AG09309 (cell line): ENCODE results near the gene PRKG1.

Experiments
- DNase-seq: peaks from one replicate; pipeline ENCODE4 v3.0.0-alpha.2; 2010; ENCODE audit warnings: low read depth
- H3K4me3 ChIP-seq: 2 replicates; pipeline ENCODE4 v1.5.1; 2011; ENCODE audit warnings: mild to moderate bottlenecking, low read depth, low read length, moderate library complexity; ENCODE audit not compliant: control insufficient read depth
- TF ChIP-seq, protein P1 (sequence below): IDR thresholded peaks from 2 replicates; pipeline ENCODE4 v1.5.1; 2011; ENCODE audit warnings: mild to moderate bottlenecking, low read depth, low read length, inconsistent platforms; ENCODE audit not compliant: insufficient read depth, control insufficient read depth; ENCODE audit errors: missing control alignments

PRKG1 gene

GRCh38 chr10:51087114-51087513 is 12.8 kb downstream of the PRKG1 start:
- TF ChIP-seq, protein P1, sequence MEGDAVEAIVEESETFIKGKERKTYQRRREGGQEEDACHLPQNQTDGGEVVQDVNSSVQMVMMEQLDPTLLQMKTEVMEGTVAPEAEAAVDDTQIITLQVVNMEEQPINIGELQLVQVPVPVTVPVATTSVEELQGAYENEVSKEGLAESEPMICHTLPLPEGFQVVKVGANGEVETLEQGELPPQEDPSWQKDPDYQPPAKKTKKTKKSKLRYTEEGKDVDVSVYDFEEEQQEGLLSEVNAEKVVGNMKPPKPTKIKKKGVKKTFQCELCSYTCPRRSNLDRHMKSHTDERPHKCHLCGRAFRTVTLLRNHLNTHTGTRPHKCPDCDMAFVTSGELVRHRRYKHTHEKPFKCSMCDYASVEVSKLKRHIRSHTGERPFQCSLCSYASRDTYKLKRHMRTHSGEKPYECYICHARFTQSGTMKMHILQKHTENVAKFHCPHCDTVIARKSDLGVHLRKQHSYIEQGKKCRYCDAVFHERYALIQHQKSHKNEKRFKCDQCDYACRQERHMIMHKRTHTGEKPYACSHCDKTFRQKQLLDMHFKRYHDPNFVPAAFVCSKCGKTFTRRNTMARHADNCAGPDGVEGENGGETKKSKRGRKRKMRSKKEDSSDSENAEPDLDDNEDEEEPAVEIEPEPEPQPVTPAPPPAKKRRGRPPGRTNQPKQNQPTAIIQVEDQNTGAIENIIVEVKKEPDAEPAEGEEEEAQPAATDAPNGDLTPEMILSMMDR: no peak
- H3K4me3 ChIP-seq: no peak overlapping the region
- DNase-seq: no peak

GRCh38 chr10:51090190-51090589 is 15.9 kb downstream of the PRKG1 start:
- TF ChIP-seq, protein P1: no peak
- DNase-seq: no peak
- no peak overlapping the region for H3K4me3 ChIP-seq

GRCh38 chr10:51092402-51092801 is 18.1 kb downstream of the PRKG1 start:
- TF ChIP-seq, protein P1: no peak
- H3K4me3 ChIP-seq: no peak overlapping the region
- DNase-seq: no peak

- no peak overlapping the region for H3K4me3 ChIP-seq
- TF ChIP-seq, protein P1: no peak
- DNase-seq: no peak
Observed at GRCh38 chr10:51095444-51095843, 21.2 kb downstream of the PRKG1 start.

- H3K4me3 ChIP-seq: no peak overlapping the region
- TF ChIP-seq, protein P1: no peak
- no peak for DNase-seq
Observed at GRCh38 chr10:51097546-51097945, 23.3 kb downstream of the PRKG1 start.

DNA sequence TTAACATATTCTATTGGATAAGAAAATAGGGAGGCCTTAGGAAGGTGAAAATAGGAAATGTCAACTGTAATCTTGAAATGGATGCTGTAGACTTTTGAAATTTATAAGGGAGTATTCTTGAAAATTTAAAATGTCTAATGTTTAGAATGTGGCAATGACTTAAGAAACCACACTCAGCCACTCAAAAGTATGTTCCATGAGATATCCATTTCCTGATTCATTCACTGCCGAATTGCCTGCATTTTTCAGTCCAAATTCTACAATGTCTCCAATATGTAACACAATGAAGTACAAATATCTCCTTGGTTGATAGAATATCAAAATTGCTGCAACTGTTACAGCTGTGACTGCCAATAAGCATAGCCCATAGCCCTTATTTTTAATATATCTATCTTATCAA is 25.9 kb downstream of the PRKG1 start:
- H3K4me3 ChIP-seq: no peak overlapping the region
- DNase-seq: no peak
- TF ChIP-seq, protein P1: no peak

DNA sequence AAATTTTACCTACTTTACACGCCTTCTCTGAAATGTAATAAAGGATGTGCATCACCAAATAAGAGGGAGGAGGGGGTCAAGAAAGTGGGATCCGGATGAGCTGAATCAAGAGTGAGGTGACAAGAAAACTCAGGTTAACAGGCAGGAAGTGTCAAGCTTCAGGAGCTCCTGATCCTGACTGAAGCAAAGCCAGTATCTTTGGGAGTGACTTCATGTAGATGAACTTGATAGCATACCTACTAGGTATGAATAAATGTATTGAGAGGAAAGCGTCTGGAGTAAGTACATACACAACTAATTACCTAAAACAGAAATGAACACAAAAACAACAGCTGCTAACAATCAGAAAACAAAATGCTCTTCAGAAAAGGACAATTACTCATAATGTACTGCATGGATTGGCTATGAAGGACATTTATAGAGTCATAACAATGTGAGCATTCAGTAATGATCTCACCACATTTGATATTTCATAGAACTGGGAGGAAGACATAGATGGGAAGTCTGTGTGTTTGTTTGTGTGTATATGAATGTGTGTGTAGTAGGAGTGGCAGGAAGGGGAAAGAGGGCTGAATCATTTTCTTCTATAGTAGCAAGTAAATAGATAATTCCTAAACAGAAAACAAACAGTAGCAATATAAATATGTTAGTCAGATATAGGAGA is 29.4 kb downstream of the PRKG1 start:
- DNase-seq: no peak
- TF ChIP-seq, protein P1: no peak

More for the DNA sequence above, 29.4 kb downstream of the PRKG1 start:
- no peak overlapping the region for H3K4me3 ChIP-seq
